AG09319 (cell line): ENCODE data around the gene SH2D3A.
"Not testable (repeated sequence)": the region's sequence is repeated elsewhere in the genome, so short reads cannot be mapped to it uniquely, and the experiment has no call there.

Experiments used
- DNase-seq: peaks from one replicate; pipeline ENCODE4 v3.0.0-alpha.2; 2010; ENCODE audit warnings: low read depth; ENCODE audit errors: extremely low read depth
- TF ChIP-seq, protein P1 (sequence below): IDR thresholded peaks from 2 replicates; pipeline ENCODE4 v1.5.1; 2011; ENCODE audit warnings: low read depth, mild to moderate bottlenecking, inconsistent platforms, low read length, moderate library complexity

SH2D3A gene

DNA sequence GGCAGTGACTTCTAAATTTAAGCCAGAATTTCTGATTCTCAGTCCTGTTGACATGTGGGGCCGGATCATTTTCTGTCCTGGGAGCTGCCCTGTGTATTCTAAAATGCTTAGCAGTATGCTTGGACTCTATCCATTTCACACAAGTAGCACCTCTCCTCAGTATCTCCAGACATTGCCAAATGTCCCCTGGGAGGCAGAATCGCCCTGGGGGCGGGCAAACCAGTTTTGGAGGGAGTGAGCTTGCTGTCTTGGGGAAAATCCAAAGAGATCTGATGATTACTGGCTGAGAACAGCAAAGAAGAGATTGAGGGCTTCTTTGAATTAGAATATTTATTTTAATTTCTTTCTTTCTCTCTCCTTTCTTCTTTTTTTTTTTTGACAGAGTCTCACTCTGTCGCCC lies 21.7 kb upstream of the SH2D3A start:
- no peak for DNase-seq
- TF ChIP-seq, protein P1, sequence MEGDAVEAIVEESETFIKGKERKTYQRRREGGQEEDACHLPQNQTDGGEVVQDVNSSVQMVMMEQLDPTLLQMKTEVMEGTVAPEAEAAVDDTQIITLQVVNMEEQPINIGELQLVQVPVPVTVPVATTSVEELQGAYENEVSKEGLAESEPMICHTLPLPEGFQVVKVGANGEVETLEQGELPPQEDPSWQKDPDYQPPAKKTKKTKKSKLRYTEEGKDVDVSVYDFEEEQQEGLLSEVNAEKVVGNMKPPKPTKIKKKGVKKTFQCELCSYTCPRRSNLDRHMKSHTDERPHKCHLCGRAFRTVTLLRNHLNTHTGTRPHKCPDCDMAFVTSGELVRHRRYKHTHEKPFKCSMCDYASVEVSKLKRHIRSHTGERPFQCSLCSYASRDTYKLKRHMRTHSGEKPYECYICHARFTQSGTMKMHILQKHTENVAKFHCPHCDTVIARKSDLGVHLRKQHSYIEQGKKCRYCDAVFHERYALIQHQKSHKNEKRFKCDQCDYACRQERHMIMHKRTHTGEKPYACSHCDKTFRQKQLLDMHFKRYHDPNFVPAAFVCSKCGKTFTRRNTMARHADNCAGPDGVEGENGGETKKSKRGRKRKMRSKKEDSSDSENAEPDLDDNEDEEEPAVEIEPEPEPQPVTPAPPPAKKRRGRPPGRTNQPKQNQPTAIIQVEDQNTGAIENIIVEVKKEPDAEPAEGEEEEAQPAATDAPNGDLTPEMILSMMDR: no peak

GRCh38 chr19:6787393-6787792 lies 20.2 kb upstream of the SH2D3A start:
- DNase-seq: no peak
- TF ChIP-seq, protein P1: no peak

DNA sequence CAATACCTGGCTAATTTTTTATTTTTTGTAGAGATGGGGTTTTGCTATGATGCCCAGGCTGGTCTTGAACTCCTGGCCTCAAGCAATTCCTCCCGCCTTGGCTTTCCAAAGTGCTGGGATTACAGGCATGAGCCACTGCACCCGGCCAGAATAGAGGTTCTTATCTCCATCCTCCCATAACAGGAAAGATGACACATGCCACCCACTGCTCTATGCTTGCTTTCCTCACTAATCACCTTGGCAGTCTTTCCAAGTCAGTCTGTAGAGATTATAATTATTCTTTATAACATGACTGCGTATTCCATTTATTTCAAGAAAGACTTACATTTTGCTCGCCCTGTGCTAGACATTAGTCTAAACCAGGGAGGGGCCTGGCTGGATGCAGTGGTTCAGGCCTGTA lies 12.0 kb upstream of the SH2D3A start:
- no peak for DNase-seq
- TF ChIP-seq, protein P1: no peak

GRCh38 chr19:6778386-6778785 lies 11.2 kb upstream of the SH2D3A start:
- TF ChIP-seq, protein P1: no peak
- DNase-seq: no peak

DNA sequence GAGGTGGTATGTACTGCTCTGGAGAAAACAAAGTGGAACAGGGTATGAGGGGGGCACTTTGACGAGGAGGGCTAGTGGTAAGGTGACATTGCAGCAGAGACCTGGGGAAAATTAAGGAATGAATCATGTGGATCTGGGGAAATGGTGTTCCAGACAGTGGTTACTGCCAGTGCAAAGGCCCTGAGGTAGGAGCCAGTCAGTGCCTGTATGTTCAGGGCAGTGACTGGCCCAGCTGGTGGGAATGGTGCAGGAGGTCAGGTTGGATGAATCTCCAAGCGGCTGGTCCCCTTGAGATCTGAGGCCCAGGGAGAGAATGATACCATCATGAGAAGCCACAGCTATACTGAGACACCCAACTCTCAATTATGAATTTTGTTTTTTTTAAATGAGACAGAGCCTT lies 10.2 kb upstream of the SH2D3A start:
- TF ChIP-seq, protein P1: no peak
- no peak for DNase-seq

DNA sequence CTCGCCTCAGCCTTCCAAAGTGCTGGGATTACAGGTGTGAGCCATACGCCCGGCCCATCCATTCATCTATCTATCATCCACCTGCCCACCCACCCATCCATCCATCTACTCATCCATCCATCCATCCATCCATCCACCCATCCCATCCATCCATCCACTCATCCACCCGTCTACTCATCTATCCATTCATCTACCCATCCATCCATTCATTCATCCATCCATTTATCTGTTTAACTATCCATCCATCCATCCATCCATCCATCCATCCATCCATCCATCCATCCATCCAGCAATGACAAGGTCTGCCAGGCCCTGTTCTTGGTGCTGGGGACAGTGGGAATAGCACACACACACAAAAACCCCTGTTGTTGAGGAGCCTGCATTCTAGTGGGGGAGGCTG lies 9.8 kb upstream of the SH2D3A start:
- TF ChIP-seq, protein P1: no peak
- DNase-seq: no peak

DNA sequence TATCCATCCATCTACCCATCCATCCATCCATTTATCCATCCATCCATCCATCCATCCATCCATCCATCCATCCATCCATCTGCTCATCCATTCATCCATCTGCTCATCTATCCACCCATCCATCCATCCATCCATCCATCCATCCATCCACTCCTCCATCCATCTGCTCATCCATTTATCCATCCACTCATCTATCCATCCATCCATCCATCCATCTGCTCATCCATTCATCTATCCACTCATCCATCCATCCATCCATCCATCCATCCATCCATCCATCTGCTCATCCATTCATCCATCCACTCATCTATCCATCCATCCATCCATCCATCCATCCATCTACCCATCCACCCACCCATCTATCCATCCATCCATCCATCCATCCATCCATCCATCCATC lies 8.8 kb upstream of the SH2D3A start:
- not testable (repeated sequence) for DNase-seq

- TF ChIP-seq, protein P1: no peak
- no peak for DNase-seq
Measured at GRCh38 chr19:6774821-6775707, 7.8 kb upstream of the SH2D3A start.
